Ecto neural progenitor cell (in vitro differentiated cells): ENCODE results near the gene STPG3.
"Not testable (repeated sequence)": the region's sequence is repeated elsewhere in the genome, so short reads cannot be mapped to it uniquely, and the experiment has no call there.

ENCODE experiments used
- DNase-seq: peaks from one replicate; pipeline ENCODE4 v3.0.0-alpha.2; 2018; ENCODE audit warnings: low spot score

STPG3 gene

GRCh38 chr9:137245450-137246421 is 5.3 kb upstream of the STPG3 start:
- DNase-seq: no peak

GRCh38 chr9:137247135-137247915 is 3.8 kb upstream of the STPG3 start:
- no peak for DNase-seq

GRCh38 chr9:137247916-137248175 is 3.2 kb upstream of the STPG3 start:
- no peak for DNase-seq

GRCh38 chr9:137250329-137251193 is 525 bp upstream of the STPG3 start:
- DNase-seq: no peak

GRCh38 chr9:137251490-137252268 is 593 bp downstream of the STPG3 start:
- no peak for DNase-seq

GRCh38 chr9:137252555-137253506 is 1.7 kb downstream of the STPG3 start:
- DNase-seq: no peak

- DNase-seq: peak; percentile 71
Observed at GRCh38 chr9:137253717-137254623, 2.9 kb downstream of the STPG3 start.

- DNase-seq: peak; percentile 97
Observed at GRCh38 chr9:137254624-137255447, 3.8 kb downstream of the STPG3 start, which contains the start of gene NELFB. Gene NELFB (plus strand): TSS chr9:137255327.

- DNase-seq: no peak
Observed at GRCh38 chr9:137255448-137256114, 4.5 kb downstream of the STPG3 start.

- no peak for DNase-seq
Observed at GRCh38 chr9:137256362-137256761, 5.3 kb downstream of the STPG3 start.

- DNase-seq: no peak
Observed at GRCh38 chr9:137256856-137257255, 5.8 kb downstream of the STPG3 start.

GRCh38 chr9:137262173-137262908 is 11.3 kb downstream of the STPG3 start:
- DNase-seq: not testable (repeated sequence)

GRCh38 chr9:137262909-137263285 is 11.8 kb downstream of the STPG3 start:
- no peak for DNase-seq

- DNase-seq: no peak
Observed at GRCh38 chr9:137263506-137263905, 12.4 kb downstream of the STPG3 start.

- no peak for DNase-seq
Observed at GRCh38 chr9:137264067-137264466, 13.0 kb downstream of the STPG3 start.

GRCh38 chr9:137265496-137266161 is 14.5 kb downstream of the STPG3 start:
- no peak for DNase-seq

GRCh38 chr9:137266162-137266527 is 15.1 kb downstream of the STPG3 start:
- DNase-seq: no peak
